HG02798 (cell line): Measurements from ENCODE around the gene ALDH18A1.
A peak's percentile ranks its signal among the peaks of the same experiment; 100 is the strongest.
"Not testable (repeated sequence)": the region's sequence is repeated elsewhere in the genome, so short reads cannot be mapped to it uniquely, and the experiment has no call there.

Experiments used
- ATAC-seq: cut with Tn5 transposase; IDR thresholded peaks from one replicate; pipeline ENCODE4 v1.9.1; 2021; ENCODE audit warnings: mild to moderate bottlenecking; ENCODE audit not compliant: unreplicated experiment, poor library complexity

ALDH18A1 gene

DNA sequence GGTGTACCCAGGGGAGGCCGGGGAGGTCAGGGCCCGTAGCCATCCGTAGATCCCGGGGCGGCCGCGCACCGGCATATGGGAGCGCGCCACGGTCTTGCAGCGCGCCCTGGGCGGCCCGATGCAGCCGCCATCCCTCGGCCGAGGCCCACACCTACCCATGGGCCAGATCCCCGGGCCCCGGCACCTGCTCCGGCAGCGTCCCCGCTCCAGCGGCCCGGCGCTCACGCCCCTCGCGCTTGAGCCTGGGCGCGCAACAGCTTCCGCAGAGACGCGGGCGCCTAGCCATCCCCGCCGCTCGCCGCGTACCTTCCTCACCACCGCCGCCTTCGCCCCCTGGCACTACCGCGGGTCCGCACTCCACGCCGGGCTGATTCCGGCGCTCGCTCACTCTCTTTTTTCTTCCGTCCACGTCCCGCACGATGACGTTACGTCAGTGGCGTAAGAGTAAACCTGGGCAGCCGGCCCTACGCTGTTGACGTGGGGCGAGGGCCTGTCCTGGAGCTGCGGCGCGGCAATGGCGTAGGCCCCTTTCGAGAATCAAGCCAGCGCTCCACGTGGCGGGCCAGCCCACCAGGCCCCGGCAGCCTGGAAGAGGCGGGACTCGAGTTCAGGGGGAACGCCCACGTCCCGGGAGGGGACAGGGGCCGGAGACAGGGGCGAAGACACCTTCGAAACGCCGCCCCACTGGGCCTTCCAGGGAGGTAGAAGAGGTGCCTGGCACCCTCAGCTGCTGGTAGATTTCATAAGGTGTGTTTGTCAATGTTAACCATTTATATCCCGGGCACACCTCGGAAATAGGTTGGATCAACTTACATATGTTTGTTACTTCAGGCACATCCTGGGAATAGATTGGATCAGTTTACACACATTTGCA lies at the start of gene ALDH18A1:
ALDH18A1 (minus strand) TSS at position 421 of the 874 bp plus-strand sequence. CDS start 3,334 bp downstream, outside the sequence.
- ATAC-seq: peak; percentile 89

DNA sequence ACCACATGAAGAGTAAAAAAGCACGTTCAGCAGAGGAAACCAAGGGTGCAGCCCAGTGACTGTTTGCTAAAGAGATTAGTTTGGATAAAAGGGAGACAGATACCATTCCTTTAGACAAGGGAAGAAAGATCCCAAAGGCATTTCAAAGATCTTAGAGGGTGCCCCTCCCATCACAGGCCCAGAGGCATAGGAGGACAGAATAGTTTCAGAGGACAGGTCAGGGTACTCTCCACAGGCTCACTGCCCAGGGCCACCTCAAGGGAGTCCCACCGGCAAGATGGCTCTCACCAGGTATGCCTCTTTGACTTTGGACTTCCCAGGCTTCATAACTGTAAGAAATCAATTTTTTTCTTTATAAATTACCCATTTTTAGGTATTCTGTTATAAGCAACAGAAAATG lies 41.9 kb upstream of the ALDH18A1 start:
- no peak for ATAC-seq

DNA sequence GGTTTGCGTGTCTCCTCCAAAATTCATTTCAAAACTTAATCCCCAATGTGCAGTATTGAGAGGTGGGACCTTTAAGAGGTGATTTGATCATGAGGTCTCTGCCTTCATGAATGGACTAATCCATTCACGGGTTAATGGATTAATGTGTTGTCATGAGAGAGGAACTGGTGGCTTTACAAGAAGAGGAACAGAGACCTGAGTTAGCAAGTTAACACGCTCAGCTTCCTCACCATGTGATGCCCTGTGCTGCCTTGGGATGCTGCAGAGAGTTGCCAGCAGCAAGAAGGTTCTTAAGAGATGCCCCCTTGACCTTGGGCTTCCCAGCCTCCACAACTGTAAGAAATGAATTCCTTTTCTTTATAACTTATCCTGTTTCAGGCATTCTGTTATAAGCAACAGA lies 40.9 kb upstream of the ALDH18A1 start:
- peak; percentile 13 for ATAC-seq

DNA sequence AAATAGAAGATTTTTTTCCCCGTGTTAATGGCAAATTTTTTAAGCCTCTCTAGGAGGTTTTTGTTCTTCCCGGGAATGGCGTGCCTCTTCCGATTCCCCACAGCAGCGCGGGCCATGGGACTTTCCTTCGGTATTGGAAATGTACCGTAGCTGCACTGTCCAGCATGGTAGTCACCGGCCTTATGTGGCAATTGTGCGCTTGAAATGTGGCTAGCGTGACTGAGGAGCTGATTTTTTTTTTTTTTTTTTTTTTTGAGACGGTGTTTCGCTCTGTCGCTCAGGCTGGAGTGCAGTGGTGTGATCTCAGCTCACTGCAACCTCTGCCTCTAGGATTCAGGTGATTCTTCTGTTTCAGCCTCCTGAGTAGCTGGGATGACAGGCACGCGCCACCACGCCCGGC lies 38.2 kb upstream of the ALDH18A1 start:
- no peak for ATAC-seq

DNA sequence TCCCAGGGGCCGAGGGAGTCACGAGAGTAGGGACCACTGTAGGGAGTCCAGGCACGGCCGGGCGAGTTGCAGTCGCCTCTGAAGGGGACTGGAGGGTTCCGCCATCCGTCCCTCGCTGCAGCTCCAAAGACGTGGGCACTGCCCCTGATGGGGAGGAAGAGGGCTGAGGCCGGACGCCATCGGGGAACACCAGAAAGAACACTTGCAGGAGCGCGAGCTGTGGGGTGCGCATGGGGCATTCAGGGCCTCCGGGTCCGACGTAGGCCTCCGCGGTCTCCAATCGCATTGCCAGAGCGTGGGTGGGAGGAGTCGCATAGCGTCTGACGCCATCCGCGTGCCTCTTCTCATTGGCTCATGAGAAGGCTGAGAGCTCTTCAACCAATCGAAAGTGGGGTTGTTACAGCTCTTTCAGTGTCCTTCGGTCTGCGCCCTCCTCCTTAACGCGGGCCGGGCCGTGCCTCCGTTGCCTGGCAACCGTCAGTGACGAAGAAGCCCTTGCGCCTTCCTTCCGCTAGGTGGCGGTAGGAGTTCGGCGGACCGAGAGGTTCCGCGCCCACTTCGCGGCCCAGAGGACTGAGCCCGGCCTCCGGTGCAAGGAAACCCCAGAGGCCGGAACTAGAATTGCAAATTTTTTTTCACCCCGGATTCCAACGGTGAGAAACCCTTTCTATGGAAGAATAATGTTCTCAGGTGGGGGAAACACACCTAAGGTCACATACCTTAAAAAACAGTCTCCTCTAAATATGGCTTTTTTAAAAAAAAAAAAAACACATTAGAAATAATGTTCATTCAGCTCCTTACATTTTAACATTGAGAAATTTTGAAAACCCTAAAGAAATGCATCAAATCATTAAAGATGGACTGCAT lies 37.4 kb upstream of the ALDH18A1 start, which contains the start of gene TCTN3:
TCTN3 (minus strand) TSS at position 260 of the 867 bp plus-strand sequence; CDS start at position 232, 28 bp downstream.
- ATAC-seq: peak; percentile 99

DNA sequence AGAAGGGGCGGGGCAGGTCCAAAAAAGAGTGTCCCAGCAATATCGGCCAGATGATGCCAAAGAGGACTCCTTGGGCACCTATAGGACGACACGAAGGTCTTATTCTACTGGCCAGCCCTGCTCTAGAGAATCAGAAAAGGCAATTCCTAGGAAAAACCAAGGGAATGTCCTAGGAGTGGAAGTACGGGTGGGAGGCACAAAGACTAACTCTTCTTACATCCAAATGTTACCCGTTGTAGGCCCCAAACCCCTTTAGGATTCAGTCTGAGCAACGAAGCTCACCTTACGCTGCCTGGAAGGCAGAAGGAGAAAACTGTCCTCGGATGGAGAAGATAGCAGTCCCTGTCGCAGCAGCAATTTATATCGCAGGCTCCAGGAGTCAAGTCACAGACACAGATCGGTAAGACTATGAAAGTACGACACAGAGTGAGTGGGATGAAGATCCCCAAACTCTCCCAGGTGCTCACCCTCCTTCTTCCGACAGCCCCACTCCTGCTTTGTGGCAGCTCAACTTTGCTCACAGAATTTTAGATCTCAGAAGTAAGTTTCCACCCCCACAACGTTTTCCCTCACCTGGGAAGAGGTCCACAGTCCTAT lies 36.7 kb upstream of the ALDH18A1 start:
- ATAC-seq: no peak

DNA sequence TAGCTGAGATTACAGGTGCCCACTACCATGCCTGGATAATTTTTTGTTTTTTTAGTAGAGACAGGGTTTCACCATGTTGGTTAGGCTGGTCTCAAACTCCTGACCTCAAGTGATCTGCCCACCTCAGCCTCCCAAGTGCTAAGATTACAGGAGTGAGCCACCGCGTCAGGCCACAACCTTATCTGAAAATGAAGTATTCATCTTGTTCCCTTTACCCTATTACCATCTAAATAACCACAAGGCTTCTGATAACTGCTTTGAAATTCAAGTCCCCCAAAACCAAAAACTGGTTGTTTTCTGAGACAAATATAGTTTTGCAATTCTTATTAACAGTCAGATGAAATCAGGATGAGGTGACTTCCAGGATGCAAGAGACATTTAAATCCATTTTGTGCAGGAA lies 34.8 kb upstream of the ALDH18A1 start:
- no peak for ATAC-seq

DNA sequence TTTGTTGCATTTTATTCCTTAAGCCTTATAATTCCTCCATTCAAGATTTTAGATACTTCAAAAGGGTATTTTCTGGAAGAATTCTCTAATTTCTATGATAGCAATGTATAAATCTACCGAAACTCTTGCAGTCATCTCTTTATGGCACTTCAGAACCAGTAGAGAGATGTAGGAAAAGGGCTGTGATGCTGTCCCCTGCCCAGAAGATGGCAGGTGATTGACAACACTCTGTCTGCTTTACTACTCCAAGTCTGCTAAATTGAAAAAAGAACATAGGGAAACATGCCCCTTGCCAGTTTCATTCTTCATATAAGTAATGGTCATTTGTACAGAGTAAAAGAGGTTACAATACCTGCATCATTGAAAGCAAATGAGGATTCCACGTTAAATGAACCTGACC lies 32.1 kb upstream of the ALDH18A1 start:
- ATAC-seq: no peak

DNA sequence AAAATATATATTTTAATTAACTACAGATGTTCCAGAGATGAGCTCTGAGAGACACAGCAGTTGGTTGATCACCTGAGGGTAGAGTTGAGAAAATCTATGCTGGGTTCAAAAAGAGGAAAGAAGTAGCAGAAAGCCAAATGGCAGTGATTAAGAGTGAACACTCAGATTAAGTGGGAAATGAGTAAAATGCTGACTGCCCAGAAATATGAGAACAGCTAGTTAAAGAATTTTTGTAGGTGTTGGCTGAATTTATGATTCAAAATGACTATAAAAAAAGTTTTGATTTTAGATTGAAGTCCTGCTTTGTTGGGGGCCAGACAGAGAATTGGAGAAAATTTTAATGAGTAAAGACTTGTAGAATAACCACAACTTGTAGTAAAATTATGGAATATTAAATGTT lies 27.5 kb upstream of the ALDH18A1 start:
- no peak for ATAC-seq

DNA sequence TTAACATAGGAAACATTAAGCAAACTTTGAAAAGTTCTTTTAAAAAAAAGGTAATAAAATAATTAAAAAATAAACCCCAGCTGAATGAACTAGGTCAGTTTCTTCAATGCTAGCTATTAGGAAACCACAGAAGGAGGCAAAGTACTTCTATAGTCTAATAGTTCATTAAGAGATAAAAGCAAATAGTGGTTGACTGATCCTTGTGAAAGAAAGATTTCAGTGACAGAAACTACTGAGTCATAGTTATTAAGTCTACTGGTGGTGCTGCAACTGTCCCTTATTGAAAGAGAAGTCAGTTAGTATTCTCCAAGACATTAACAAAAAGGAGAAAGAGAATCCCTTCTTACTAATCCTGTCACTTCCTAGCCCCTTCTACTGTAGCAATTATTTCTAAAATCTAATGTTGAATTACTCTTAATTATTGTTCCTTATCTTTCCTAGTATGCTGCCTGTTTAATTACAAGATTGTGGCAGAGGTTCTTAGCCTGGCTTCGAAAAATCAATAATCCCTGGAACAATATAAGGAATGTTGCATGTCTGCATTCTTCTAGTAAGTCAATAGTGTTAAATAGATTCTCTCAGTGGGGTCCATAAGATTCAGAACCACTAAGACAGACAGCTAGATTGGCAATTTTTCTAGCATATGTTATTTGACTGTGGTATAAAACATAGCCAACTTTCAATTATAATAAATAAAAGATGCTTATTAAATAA lies 19.0 kb upstream of the ALDH18A1 start:
- ATAC-seq: no peak

DNA sequence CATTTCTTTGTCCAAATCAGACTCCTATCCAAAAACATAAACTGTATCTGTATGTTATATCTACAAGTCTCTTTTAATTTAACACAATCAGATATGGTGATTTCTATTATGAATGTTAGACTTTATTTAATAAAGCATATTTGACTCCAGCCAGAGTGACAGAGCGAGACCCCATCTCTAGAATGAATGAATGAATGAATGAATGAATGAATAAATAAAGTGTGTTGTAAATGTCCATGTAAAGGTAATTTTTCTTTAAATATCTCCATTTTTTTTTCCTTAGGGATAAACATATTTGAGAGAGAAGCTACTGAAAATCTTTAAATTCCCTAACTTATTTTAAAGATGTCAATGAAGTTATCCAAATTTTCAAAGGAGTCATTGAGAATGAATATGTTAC lies 18.1 kb upstream of the ALDH18A1 start:
- no peak for ATAC-seq

DNA sequence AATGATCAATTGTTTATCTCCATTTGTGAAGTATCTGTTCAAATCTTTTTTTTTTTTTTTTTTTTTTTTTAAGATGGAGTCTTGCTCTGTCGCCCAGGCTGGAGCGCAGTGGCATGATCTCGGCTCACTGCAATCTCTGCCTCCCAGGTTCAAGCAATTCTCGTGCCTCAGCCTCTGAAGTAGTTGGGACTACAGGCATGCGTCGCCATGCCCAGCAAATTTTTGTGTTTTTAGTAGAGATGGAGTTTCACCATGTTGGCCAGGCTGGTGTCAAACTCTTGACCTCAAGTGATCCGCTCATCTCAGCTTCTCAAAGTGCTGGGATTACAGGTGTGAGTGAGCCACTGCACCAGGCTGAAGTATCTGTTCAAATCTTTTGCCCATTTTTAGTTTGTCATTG lies 16.1 kb upstream of the ALDH18A1 start:
- ATAC-seq: not testable (repeated sequence)

DNA sequence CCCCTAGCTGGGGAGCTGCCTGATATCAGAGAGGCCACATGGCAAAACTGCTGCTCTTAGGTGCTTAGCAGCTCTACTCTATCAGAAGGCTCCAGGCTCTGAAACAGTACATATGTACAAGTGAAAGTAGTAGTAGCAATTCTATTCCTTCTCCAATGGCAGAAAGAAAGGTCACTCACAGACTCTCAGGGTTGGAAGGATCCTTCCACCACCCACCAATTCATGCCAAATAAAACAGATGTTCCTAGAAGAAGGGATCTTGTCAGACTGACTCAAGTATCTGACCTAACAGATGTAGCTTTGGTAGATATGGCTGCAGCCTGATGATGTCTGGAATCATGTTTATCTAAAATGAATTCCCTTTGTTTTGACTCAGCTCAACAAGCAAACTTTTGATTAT lies 8.0 kb upstream of the ALDH18A1 start:
- ATAC-seq: no peak

DNA sequence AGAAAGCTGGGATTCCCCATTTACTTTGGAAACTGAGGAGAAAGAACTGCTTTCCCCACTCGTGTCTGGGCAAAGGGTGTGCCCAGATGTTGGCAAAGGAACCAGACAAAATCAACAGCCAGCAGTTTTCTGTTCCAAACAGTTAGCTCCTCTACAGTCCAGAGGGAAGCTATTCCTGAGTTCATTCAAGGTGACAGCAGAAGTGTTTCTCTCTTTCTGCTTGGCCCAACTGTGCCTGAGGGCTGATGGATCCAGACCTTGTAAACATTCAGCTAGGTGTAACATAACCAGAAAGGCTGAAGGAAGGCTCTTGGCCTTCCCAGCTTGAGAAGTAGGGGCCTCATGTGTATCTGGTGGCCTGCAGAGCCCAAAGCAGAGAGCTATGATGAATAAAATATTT lies 7.0 kb upstream of the ALDH18A1 start:
- no peak for ATAC-seq

DNA sequence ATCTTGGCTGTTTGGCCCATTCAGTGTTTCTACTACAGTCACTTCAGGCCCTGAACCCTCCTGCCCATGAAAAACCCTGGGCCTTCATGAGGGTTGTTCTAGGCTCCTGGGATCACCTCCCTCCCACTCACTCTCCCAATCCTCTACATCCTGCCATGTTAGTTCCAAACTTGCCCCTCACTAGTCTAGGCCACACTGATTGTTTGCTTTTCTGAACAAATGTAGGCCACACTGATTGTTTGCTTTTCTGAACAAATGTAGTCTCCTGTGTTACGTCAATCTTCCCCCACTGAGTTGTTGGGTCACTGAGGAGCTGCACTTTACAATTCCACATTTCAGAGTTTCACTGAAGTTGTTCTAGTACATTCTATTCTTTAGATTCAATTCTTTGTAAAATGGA lies 5.3 kb upstream of the ALDH18A1 start:
- ATAC-seq: no peak

DNA sequence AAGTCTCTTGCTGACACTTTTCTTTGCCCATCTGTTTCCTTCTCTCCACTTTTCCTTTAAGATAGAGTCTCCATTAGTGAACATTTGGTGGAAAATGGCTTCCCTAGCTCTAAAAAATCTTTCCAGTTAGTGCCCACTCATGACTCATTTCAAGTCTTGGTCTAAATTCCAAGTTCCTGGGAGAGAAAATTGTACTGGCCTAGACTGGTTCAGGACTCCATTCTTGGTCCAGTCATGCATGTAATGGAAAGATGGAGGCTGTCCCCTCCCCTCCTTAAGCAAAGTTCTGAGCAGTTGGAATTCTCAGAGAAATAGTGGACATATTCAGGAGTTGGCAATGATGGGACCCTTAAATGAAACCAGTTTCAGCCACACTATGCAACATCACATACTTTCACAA lies 3.8 kb upstream of the ALDH18A1 start:
- ATAC-seq: no peak

DNA sequence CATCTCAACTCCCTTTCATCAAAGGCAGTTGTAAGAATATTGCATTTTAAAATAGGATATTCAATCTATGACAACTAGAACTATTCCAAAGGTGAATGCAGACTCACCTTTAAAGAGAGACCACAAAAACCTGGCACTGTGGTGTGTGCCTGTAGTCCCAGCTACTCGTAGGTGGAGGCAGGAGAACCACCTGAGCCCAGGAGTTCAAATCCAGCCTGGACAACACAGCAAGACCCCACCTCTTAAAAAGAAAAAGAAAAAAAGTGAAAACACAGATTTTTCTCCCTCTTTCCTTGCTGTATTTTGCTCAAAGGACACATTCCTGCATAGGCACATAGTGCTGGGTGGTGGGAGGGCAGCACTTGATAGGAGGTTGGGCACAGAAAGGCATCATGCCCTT lies 739 bp upstream of the ALDH18A1 start:
- ATAC-seq: no peak

DNA sequence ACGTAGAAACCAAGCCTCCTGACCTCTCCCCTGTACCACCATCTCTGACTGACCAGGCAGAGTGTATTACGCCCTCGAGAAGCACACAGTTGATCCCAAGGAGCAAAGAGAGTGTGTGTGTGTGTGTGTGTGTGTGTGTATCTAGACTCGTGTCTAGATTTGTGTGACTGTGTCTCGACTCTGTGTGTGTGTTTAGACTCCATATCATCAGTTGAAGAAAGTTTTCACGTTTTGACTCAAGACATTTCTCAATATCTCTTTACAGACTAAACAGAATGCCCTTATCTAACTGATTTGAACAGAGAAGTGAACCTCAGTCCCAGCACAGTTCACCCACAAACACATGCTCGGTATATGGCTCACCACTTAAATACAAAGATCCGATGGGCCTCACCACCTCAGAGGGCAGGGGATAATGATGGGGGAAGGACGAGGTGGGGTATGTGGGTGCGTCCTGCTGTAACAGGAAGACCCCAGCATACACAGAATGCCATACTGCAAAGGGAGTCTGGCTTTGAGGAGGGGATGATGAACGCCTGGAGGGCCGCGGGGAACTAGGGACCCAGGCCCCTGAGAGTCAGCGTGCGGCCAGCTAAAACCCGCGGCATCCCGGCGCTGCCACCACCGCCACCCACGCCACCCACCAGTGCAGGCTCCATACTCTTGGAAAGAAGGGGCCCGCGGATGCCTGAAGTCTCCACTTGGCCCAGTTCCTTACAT lies 780 bp downstream of the ALDH18A1 start:
- peak; percentile 4 for ATAC-seq

DNA sequence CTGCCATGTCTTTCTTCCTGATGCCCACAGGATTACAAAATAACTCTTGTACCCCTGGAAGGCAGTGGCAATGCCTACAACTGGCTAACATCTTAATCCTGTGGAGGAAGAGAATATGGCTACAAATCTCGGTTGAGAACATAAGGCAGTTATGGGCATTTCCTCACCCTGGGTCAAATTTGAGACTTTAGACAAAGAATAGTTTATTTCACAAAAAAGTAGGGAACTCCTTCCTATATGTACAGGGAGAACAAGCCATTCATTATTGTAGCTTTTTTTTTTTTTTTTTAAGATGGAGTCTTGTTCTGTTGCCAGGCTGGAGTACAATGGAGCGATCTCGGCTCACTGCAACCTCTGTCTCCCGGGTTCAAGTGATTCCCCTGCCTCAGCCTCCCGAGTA lies 2.6 kb downstream of the ALDH18A1 start:
- ATAC-seq: no peak
